Natural killer cell (primary cell): Measurements from ENCODE around the gene VGF. TPM values are rescaled to one million over a fixed set of nuclear protein-coding genes. Genes with fewer than 3 reads are reported as not detected.
"Not testable (repeated sequence)": the region's sequence is repeated elsewhere in the genome, so short reads cannot be mapped to it uniquely, and the experiment has no call there.

Source experiments
- ATAC-seq, 3 donors: fragments of 150-1000 bp in 2 of 3; fragments of 200-7000 bp in 1 of 3; cut with Tn5 transposase; 1 replicate in 1 of 3; 2 replicates in 2 of 3; pipeline ENCODE4 v1.10.0; 2021; ENCODE audit warnings: mild to moderate bottlenecking in 2 of 3, moderate library complexity in 2 of 3
- DNase-seq, 2 donors: peaks; one replicate each; pipeline versions ENCODE4 v3.0.0 to v3.0.0-alpha.2; 2013 to 2021; ENCODE audit warnings: mixed read lengths in 1 of 2
- H3K27ac ChIP-seq: one replicate; pipeline ENCODE4 v1.5.1; 2013; ENCODE audit warnings: mild to moderate bottlenecking, low read length
- H3K27me3 ChIP-seq: one replicate; pipeline ENCODE4 v1.6.1; 2013; ENCODE audit warnings: low read length; ENCODE audit not compliant: control insufficient read depth, insufficient read depth
- H3K36me3 ChIP-seq: one replicate; pipeline ENCODE4 v1.6.1; 2013; ENCODE audit warnings: low read length; ENCODE audit not compliant: control insufficient read depth, insufficient read depth
- H3K4me1 ChIP-seq: one replicate; pipeline ENCODE4 v1.6.1; 2013; ENCODE audit warnings: low read length; ENCODE audit not compliant: control insufficient read depth, insufficient read depth
- H3K4me3 ChIP-seq: one replicate; pipeline ENCODE4 v1.5.1; 2013; ENCODE audit warnings: low read length
- H3K9me3 ChIP-seq: one replicate; pipeline ENCODE4 v1.6.1; 2013; ENCODE audit warnings: low read length; ENCODE audit not compliant: control insufficient read depth, insufficient read depth
- H3K27ac Mint-ChIP-seq, 2 donors: one replicate each; pipeline ENCODE4 v1.8.0; 2022; ENCODE audit warnings: mild to moderate bottlenecking in 2 of 2, mixed read lengths in 2 of 2, moderate library complexity in 1 of 2
- H3K27me3 Mint-ChIP-seq, 2 donors: one replicate each; pipeline ENCODE4 v1.8.0; 2022; ENCODE audit warnings: low read depth in 2 of 2, mixed read lengths in 2 of 2
- H3K36me3 Mint-ChIP-seq: one replicate; pipeline ENCODE4 v1.8.0; 2022; ENCODE audit warnings: mixed read lengths
- H3K4me1 Mint-ChIP-seq, 2 donors: one replicate each; pipeline ENCODE4 v1.8.0; 2022; ENCODE audit warnings: mixed read lengths in 2 of 2
- H3K4me3 Mint-ChIP-seq: one replicate; pipeline ENCODE4 v1.8.0; 2022; ENCODE audit warnings: mild to moderate bottlenecking, moderate library complexity, mixed read lengths
- H3K9me3 Mint-ChIP-seq, 2 donors: one replicate each; pipeline ENCODE4 v1.8.0; 2022; ENCODE audit warnings: mixed read lengths in 2 of 2
- CTCF ChIP-seq: fragments of 200-600 bp; IDR thresholded peaks from one replicate; pipeline ENCODE4 v1.8.0; 2022; ENCODE audit warnings: antibody characterized with exemption
- WGBS: methylation state at CpG from one replicate; pipeline ENCODE4 v1.1.7; 2013; ENCODE audit warnings: missing lambda C conversion rate; ENCODE audit not compliant: insufficient coverage; 5-methylcytosine and 5-hydroxymethylcytosine counted together
- intact Hi-C: fragments of 100-400 bp; cut with micrococcal nuclease; formaldehyde crosslinking; loops from one replicate; pipeline ENCODE4 v1.14.2; 2022
- total RNA-seq, 4 donors: library from RNA; stranded (reverse); fragments of 120-200 nt in 1 of 4; gene quantifications; one replicate each; pipeline versions ENCODE4 v1.2.3 to v1.2.4, GENCODE V29; 2013 to 2022

VGF gene
- total RNA-seq, 3 donors from 2014 or later (not counting 1 experiment from before 2014, with no cell fraction given): not detected

GRCh38 chr7:101134399-101134980 is 30.9 kb downstream of the VGF start:
- intact Hi-C loops: no loop called here
- H3K4me1 ChIP-seq: peaks cover 22% of the 10 kb centered on the region
- Mint-ChIP-seq H3K4me3 (no peak overlapping the region), H3K36me3 (no peaks in the 10 kb centered on the region), H3K4me1 (peaks cover 11 to 22% of the 10 kb centered on the region in 2 donors), H3K27me3 (peaks cover 5% of the 10 kb centered on the region in 2 donors), H3K9me3 (no peaks in the 10 kb centered on the region), H3K27ac (peak overlapping the region in 1 of 2 donors; percentile 72)
- DNase-seq (no peak), ATAC-seq (no peak)
- TF ChIP-seq CTCF: no peak
- H3K27ac ChIP-seq: no peak overlapping the region
- WGBS: 97% methylated on average over 5 of the region's 6 CpGs
- H3K36me3 ChIP-seq: no peaks in the 10 kb centered on the region
- no peaks in the 10 kb centered on the region for H3K27me3 ChIP-seq
- no peaks in the 10 kb centered on the region for H3K9me3 ChIP-seq
- H3K4me3 ChIP-seq: no peak overlapping the region

GRCh38 chr7:101133621-101134398 is 31.6 kb downstream of the VGF start:
- Mint-ChIP-seq H3K27ac (no peak overlapping the region), H3K27me3 (peaks cover 5% of the 10 kb centered on the region in 2 donors), H3K36me3 (no peaks in the 10 kb centered on the region), H3K9me3 (no peaks in the 10 kb centered on the region), H3K4me3 (no peak overlapping the region), H3K4me1 (peaks cover 11 to 25% of the 10 kb centered on the region in 2 donors)
- Histone ChIP-seq H3K27ac (no peak overlapping the region), H3K9me3 (no peaks in the 10 kb centered on the region), H3K27me3 (no peaks in the 10 kb centered on the region), H3K4me1 (peaks cover 21% of the 10 kb centered on the region), H3K4me3 (no peak overlapping the region), H3K36me3 (no peaks in the 10 kb centered on the region)
- intact Hi-C loops: no loop called here
- 84% methylated on average over 12 of the region's 15 CpGs for WGBS
- DNase-seq (no peak), ATAC-seq (no peak)
- no peak for TF ChIP-seq CTCF

GRCh38 chr7:101132626-101133600 is 32.5 kb downstream of the VGF start:
- 91% methylated on average over 18 of the region's 18 CpGs for WGBS
- H3K27me3 Mint-ChIP-seq, H3K36me3 ChIP-seq, intact Hi-C loops, H3K36me3 Mint-ChIP-seq, H3K9me3 Mint-ChIP-seq, H3K27ac Mint-ChIP-seq, H3K4me3 ChIP-seq, H3K27me3 ChIP-seq, ATAC-seq, H3K4me3 Mint-ChIP-seq, H3K27ac ChIP-seq, DNase-seq, H3K9me3 ChIP-seq: not testable (repeated sequence)
- peaks cover 12 to 24% of the 10 kb centered on the region in 2 donors for H3K4me1 Mint-ChIP-seq
- peaks cover 21% of the 10 kb centered on the region for H3K4me1 ChIP-seq
